Astrocyte (in vitro differentiated cells and primary cell): Measurements from ENCODE around the gene NKAIN4. TPM values are rescaled to one million over a fixed set of nuclear protein-coding genes. Genes with fewer than 3 reads are reported as not detected.

Experiments
- DNase-seq: peaks from one replicate; pipeline ENCODE4 v3.0.0-alpha.2; 2010; ENCODE audit warnings: low read depth
- FAIRE-seq: peaks from 2 replicates; lab custom pipeline; 2011; peaks lifted over from hg19 to GRCh38; lab: Jason Lieb, UNC
- H2AFZ ChIP-seq: 2 replicates; pipeline ENCODE4 v1.6.0; 2012; ENCODE audit warnings: low read depth, low read length, inconsistent platforms
- H3K27ac ChIP-seq: 2 replicates; pipeline ENCODE4 v1.5.1; 2011; ENCODE audit warnings: low read depth, low read length, inconsistent platforms
- H3K27me3 ChIP-seq: 2 replicates; pipeline ENCODE4 v1.6.0; 2011; ENCODE audit warnings: low read length, inconsistent platforms; ENCODE audit not compliant: insufficient read depth
- H3K36me3 ChIP-seq: 2 replicates; pipeline ENCODE4 v1.5.1; 2011; ENCODE audit warnings: low read length, inconsistent platforms; ENCODE audit not compliant: insufficient read depth
- H3K4me1 ChIP-seq: 2 replicates; pipeline ENCODE4 v1.5.1; 2011; ENCODE audit warnings: low read length, inconsistent platforms; ENCODE audit not compliant: insufficient read depth
- H3K4me2 ChIP-seq: 2 replicates; pipeline ENCODE4 v1.6.0; 2012; ENCODE audit warnings: low read length, inconsistent platforms
- H3K4me3 ChIP-seq: 2 replicates; pipeline ENCODE4 v1.5.1; 2011; ENCODE audit warnings: low read depth, mild to moderate bottlenecking, low read length, inconsistent platforms; ENCODE audit not compliant: insufficient read depth
- H3K79me2 ChIP-seq: 2 replicates; pipeline ENCODE4 v1.6.0; 2012; ENCODE audit warnings: mild to moderate bottlenecking, low read length, inconsistent platforms; ENCODE audit not compliant: insufficient read depth
- H3K9ac ChIP-seq: 2 replicates; pipeline ENCODE4 v1.6.0; 2012; ENCODE audit warnings: mild to moderate bottlenecking, low read length, inconsistent platforms
- H3K9me3 ChIP-seq: 2 replicates; pipeline ENCODE4 v1.5.1; 2012; ENCODE audit warnings: low read depth, mild to moderate bottlenecking, low read length, inconsistent platforms; ENCODE audit not compliant: insufficient read depth
- H4K20me1 ChIP-seq: 2 replicates; pipeline ENCODE4 v1.6.0; 2012; ENCODE audit warnings: low read length, inconsistent platforms; ENCODE audit not compliant: insufficient read depth
- H3K27ac Mint-ChIP-seq: one replicate; pipeline ENCODE4 v1.8.0; 2021; ENCODE audit warnings: mild to moderate bottlenecking, mixed read lengths; ENCODE audit not compliant: unreplicated experiment
- H3K27me3 Mint-ChIP-seq: one replicate; pipeline ENCODE4 v1.8.0; 2021; ENCODE audit warnings: low read depth, mixed read lengths; ENCODE audit not compliant: unreplicated experiment
- H3K36me3 Mint-ChIP-seq: one replicate; pipeline ENCODE4 v1.8.0; 2021; ENCODE audit warnings: low read depth, mixed read lengths; ENCODE audit not compliant: unreplicated experiment
- H3K4me1 Mint-ChIP-seq: one replicate; pipeline ENCODE4 v1.8.0; 2021; ENCODE audit warnings: low read depth, mixed read lengths; ENCODE audit not compliant: unreplicated experiment
- H3K4me3 Mint-ChIP-seq: one replicate; pipeline ENCODE4 v1.8.0; 2021; ENCODE audit warnings: mild to moderate bottlenecking, moderate library complexity, mixed read lengths; ENCODE audit not compliant: unreplicated experiment
- H3K9me3 Mint-ChIP-seq: one replicate; pipeline ENCODE4 v1.8.0; 2021; ENCODE audit warnings: mild to moderate bottlenecking, mixed read lengths; ENCODE audit not compliant: unreplicated experiment
- EZH2 ChIP-seq: IDR thresholded peaks from 2 replicates; pipeline ENCODE4 v1.6.1; 2012; ENCODE audit warnings: mild to moderate bottlenecking, low read length, inconsistent platforms; ENCODE audit not compliant: insufficient read depth
- total RNA-seq: library from RNA; stranded (reverse); gene quantifications from 2 replicates; pipeline ENCODE4 v1.2.1, GENCODE V29; 2021
- TF ChIP-seq, protein P1 (sequence below): IDR thresholded peaks from 2 replicates; pipeline ENCODE4 v1.5.1; 2011; ENCODE audit warnings: low read depth, mild to moderate bottlenecking, inconsistent platforms, low read length, moderate library complexity; ENCODE audit not compliant: insufficient read depth

The NKAIN4 gene
- total RNA-seq, 1 donor from 2014 or later, result 162 TPM

- peaks cover 95% of the 10 kb centered on the region for H4K20me1 ChIP-seq
- no peaks in the 10 kb centered on the region for H3K9me3 ChIP-seq
- TF ChIP-seq, protein P1, sequence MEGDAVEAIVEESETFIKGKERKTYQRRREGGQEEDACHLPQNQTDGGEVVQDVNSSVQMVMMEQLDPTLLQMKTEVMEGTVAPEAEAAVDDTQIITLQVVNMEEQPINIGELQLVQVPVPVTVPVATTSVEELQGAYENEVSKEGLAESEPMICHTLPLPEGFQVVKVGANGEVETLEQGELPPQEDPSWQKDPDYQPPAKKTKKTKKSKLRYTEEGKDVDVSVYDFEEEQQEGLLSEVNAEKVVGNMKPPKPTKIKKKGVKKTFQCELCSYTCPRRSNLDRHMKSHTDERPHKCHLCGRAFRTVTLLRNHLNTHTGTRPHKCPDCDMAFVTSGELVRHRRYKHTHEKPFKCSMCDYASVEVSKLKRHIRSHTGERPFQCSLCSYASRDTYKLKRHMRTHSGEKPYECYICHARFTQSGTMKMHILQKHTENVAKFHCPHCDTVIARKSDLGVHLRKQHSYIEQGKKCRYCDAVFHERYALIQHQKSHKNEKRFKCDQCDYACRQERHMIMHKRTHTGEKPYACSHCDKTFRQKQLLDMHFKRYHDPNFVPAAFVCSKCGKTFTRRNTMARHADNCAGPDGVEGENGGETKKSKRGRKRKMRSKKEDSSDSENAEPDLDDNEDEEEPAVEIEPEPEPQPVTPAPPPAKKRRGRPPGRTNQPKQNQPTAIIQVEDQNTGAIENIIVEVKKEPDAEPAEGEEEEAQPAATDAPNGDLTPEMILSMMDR, result no peak
- no peak for TF ChIP-seq EZH2
- H3K79me2 ChIP-seq, result peaks cover 94% of the 10 kb centered on the region
- Mint-ChIP-seq H3K27me3 (no peaks in the 10 kb centered on the region), H3K36me3 (peaks cover 16% of the 10 kb centered on the region), H3K9me3 (no peaks in the 10 kb centered on the region), H3K4me1 (peaks cover 21% of the 10 kb centered on the region), H3K27ac (peak overlapping the region; percentile 53), H3K4me3 (no peak overlapping the region)
- no peak overlapping the region for H2AFZ ChIP-seq
- no peak overlapping the region for H3K4me3 ChIP-seq
- H3K36me3 ChIP-seq, result peaks cover 33% of the 10 kb centered on the region
- no peak overlapping the region for H3K27ac ChIP-seq
- no peak overlapping the region for H3K9ac ChIP-seq
- no peak overlapping the region for H3K4me2 ChIP-seq
- H3K4me1 ChIP-seq, result peaks cover 10% of the 10 kb centered on the region
- FAIRE-seq (no peak), DNase-seq (no peak)
- H3K27me3 ChIP-seq, result no peaks in the 10 kb centered on the region
These were observed 23.4 kb upstream of the NKAIN4 start for GRCh38 chr20:63277466-63278272.

DNA sequence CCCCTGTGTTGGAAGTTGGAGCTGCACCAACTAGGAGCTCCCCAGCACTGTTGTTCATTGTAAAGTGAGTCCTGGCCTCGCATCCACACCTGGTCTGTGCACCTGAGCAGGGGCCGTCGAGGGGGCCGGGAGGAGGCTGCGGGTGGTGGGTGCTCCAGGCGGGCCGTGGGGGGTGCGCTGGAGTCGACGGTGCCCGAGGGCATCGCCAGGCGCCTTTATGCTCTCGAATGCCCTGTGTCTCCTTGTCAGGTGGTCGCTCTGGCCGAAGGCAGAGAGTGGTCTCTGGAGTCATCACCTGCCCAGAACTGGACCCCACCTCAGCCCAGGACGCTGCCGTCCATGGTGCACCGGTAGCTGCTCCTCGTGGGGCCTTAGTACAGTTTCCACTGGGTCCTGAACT is 22.7 kb upstream of the NKAIN4 start:
- no peak overlapping the region for H3K9ac ChIP-seq
- Mint-ChIP-seq H3K27me3 (no peaks in the 10 kb centered on the region), H3K4me3 (no peak overlapping the region), H3K9me3 (no peaks in the 10 kb centered on the region), H3K4me1 (peaks cover 21% of the 10 kb centered on the region), H3K27ac (no peak overlapping the region), H3K36me3 (peaks cover 16% of the 10 kb centered on the region)
- H3K79me2 ChIP-seq, result peaks cover 96% of the 10 kb centered on the region
- H4K20me1 ChIP-seq, result peaks cover 88% of the 10 kb centered on the region
- no peaks in the 10 kb centered on the region for H3K27me3 ChIP-seq
- no peak overlapping the region for H3K4me2 ChIP-seq
- H3K27ac ChIP-seq, result no peak overlapping the region
- no peak for TF ChIP-seq EZH2
- TF ChIP-seq, protein P1, result no peak
- no peak overlapping the region for H2AFZ ChIP-seq
- peaks cover 10% of the 10 kb centered on the region for H3K4me1 ChIP-seq
- no peak overlapping the region for H3K4me3 ChIP-seq
- H3K36me3 ChIP-seq, result peaks cover 32% of the 10 kb centered on the region
- FAIRE-seq (no peak), DNase-seq (no peak)
- H3K9me3 ChIP-seq, result no peaks in the 10 kb centered on the region

- Histone ChIP-seq H3K36me3 (peaks cover 29% of the 10 kb centered on the region), H3K9ac (no peak overlapping the region), H3K4me3 (no peak overlapping the region), H2AFZ (no peak overlapping the region), H3K9me3 (no peaks in the 10 kb centered on the region), H4K20me1 (peaks cover 77% of the 10 kb centered on the region), H3K4me2 (no peak overlapping the region), H3K79me2 (peaks cover 90% of the 10 kb centered on the region), H3K27me3 (no peaks in the 10 kb centered on the region), H3K4me1 (peaks cover 15% of the 10 kb centered on the region), H3K27ac (no peak overlapping the region)
- H3K27me3 Mint-ChIP-seq, result no peaks in the 10 kb centered on the region
- H3K4me3 Mint-ChIP-seq, result no peak overlapping the region
- peaks cover 21% of the 10 kb centered on the region for H3K4me1 Mint-ChIP-seq
- no peak overlapping the region for H3K27ac Mint-ChIP-seq
- H3K9me3 Mint-ChIP-seq, result no peaks in the 10 kb centered on the region
- DNase-seq (no peak), FAIRE-seq (no peak)
- H3K36me3 Mint-ChIP-seq, result peaks cover 16% of the 10 kb centered on the region
- TF ChIP-seq, protein P1, result no peak
- TF ChIP-seq EZH2, result no peak
These were observed 21.6 kb upstream of the NKAIN4 start for GRCh38 chr20:63275825-63276224.
